Upper lobe of right lung (tissue), 1 donor: ENCODE results near the gene MYOG. TPM values are rescaled to one million over a fixed set of nuclear protein-coding genes. Genes with fewer than 3 reads are reported as not detected.

Experiments used
- ATAC-seq: fragments of 200-7000 bp; cut with Tn5 transposase; one replicate; pipeline ENCODE4 v1.9.1; 2020; ENCODE audit warnings: mild to moderate bottlenecking, moderate library complexity
- DNase-seq: peaks from one replicate; pipeline ENCODE4 v3.0.0-alpha.2; 2020
- H3K27ac ChIP-seq: fragments of 200-600 bp; one replicate; pipeline ENCODE4 v1.8.0; 2022
- H3K27me3 ChIP-seq: fragments of 200-600 bp; one replicate; pipeline ENCODE4 v1.8.0; 2022; ENCODE audit warnings: mild to moderate bottlenecking
- H3K36me3 ChIP-seq: fragments of 200-600 bp; one replicate; pipeline ENCODE4 v1.8.0; 2022
- H3K4me1 ChIP-seq: fragments of 200-600 bp; one replicate; pipeline ENCODE4 v1.8.0; 2022
- H3K4me3 ChIP-seq: fragments of 200-600 bp; one replicate; pipeline ENCODE4 v1.8.0; 2022; ENCODE audit warnings: mild to moderate bottlenecking
- H3K9me3 ChIP-seq: fragments of 200-600 bp; one replicate; pipeline ENCODE4 v1.8.0; 2022
- CTCF ChIP-seq: fragments of 200-600 bp; IDR thresholded peaks from one replicate; pipeline ENCODE4 v1.8.0; 2022; ENCODE audit warnings: antibody characterized with exemption
- intact Hi-C: fragments of 100-400 bp; cut with DNase I; formaldehyde crosslinking; loops from one replicate; pipeline ENCODE4 v1.11.0; 2022
- total RNA-seq: library from RNA; stranded (reverse); fragmentation: NEBNext Ultra II Directional; extraction: Animal tissue kit (Norgen Biotek cat#: 25700); gene quantifications from one replicate; pipeline ENCODE4 v1.2.1, GENCODE V29; 2021
- donor health status: DM: no; HTN: yes; CAD: no; lungs with severe emphysema.

MYOG gene
- total RNA-seq, 1 donor from 2014 or later: not detected

- Histone ChIP-seq H3K27me3 (peaks cover 7% of the 10 kb centered on the region), H3K4me3 (no peak overlapping the region), H3K9me3 (no peaks in the 10 kb centered on the region), H3K36me3 (no peaks in the 10 kb centered on the region), H3K27ac (no peak overlapping the region), H3K4me1 (peaks cover 8% of the 10 kb centered on the region)
- ATAC-seq: no peak
- no peak for DNase-seq
- no peak for TF ChIP-seq CTCF
- intact Hi-C loops: no loop called here
Measured at GRCh38 chr1:203078478-203078877, 7.3 kb downstream of the MYOG start.

GRCh38 chr1:203077956-203078355 lies 7.9 kb downstream of the MYOG start:
- H3K27me3 ChIP-seq: peaks cover 7% of the 10 kb centered on the region
- no peak for DNase-seq
- no peak overlapping the region for H3K4me3 ChIP-seq
- no peaks in the 10 kb centered on the region for H3K36me3 ChIP-seq
- peaks cover 8% of the 10 kb centered on the region for H3K4me1 ChIP-seq
- no peak for ATAC-seq
- no peak overlapping the region for H3K27ac ChIP-seq
- intact Hi-C loops: no loop called here
- TF ChIP-seq CTCF: no peak
- H3K9me3 ChIP-seq: no peaks in the 10 kb centered on the region

- Histone ChIP-seq H3K36me3 (no peaks in the 10 kb centered on the region), H3K4me3 (no peak overlapping the region), H3K27ac (no peak overlapping the region), H3K27me3 (peaks cover 7% of the 10 kb centered on the region), H3K9me3 (no peaks in the 10 kb centered on the region), H3K4me1 (peaks cover 8% of the 10 kb centered on the region)
- ATAC-seq (no peak), DNase-seq (no peak)
- intact Hi-C loops: no loop called here
- TF ChIP-seq CTCF: no peak
Measured at GRCh38 chr1:203077367-203077766, 8.4 kb downstream of the MYOG start.

GRCh38 chr1:203076031-203076511 lies 9.7 kb downstream of the MYOG start:
- no peaks in the 10 kb centered on the region for H3K9me3 ChIP-seq
- H3K4me3 ChIP-seq: peak overlapping the region; percentile 47
- DNase-seq (no peak), ATAC-seq (peak; percentile 74)
- peaks cover 8% of the 10 kb centered on the region for H3K4me1 ChIP-seq
- intact Hi-C loops: no loop called here
- H3K27ac ChIP-seq: no peak overlapping the region
- peaks cover 7% of the 10 kb centered on the region for H3K27me3 ChIP-seq
- H3K36me3 ChIP-seq: no peaks in the 10 kb centered on the region
- no peak for TF ChIP-seq CTCF

- peak; percentile 57 for ATAC-seq
- H3K4me3 ChIP-seq: peak overlapping the region; percentile 47
- no peaks in the 10 kb centered on the region for H3K36me3 ChIP-seq
- peaks cover 7% of the 10 kb centered on the region for H3K27me3 ChIP-seq
- peaks cover 8% of the 10 kb centered on the region for H3K4me1 ChIP-seq
- DNase-seq: no peak
- TF ChIP-seq CTCF: no peak
- no peaks in the 10 kb centered on the region for H3K9me3 ChIP-seq
- intact Hi-C loops: no loop called here
- H3K27ac ChIP-seq: no peak overlapping the region
Measured at GRCh38 chr1:203075236-203076030, 10.4 kb downstream of the MYOG start.
